PC-9 (cell line): ENCODE data around the gene PDPK1. TPM values are rescaled to one million over a fixed set of nuclear protein-coding genes. Genes with fewer than 3 reads are reported as not detected.

Source experiments
- BruUV-seq: library from RNA; stranded (reverse); fragments of 400-500 nt; replicated peaks from 2 replicates; lab custom pipeline; 2021; lab: Mats Ljungman, UMichigan
- CTCF ChIA-PET: fragments of 300-600 bp; sonication (Branson Sonifier 250); formaldehyde crosslinking; loops from one replicate; lab custom pipeline; 2022; ENCODE audit warnings: antibody characterized with exemption; lab: Charles Lee
- POLR2A ChIA-PET: fragments of 300-600 bp; sonication (Branson Sonifier 250); formaldehyde crosslinking; loops from one replicate; lab custom pipeline; 2022; ENCODE audit warnings: antibody characterized with exemption; ENCODE audit not compliant: unreplicated experiment; lab: Charles Lee
- DNase-seq, 2 experiments: peaks; one replicate each; pipeline versions ENCODE4 v3.0.0 to v3.0.0-alpha.2; 2015 to 2022; ENCODE audit warnings: mixed read lengths in 1 of 2
- H2AFZ ChIP-seq: fragments of 200-600 bp; sonication (generic); 2 replicates; pipeline ENCODE4 v1.8.1; 2017; ENCODE audit warnings: antibody characterized with exemption
- H3F3A ChIP-seq: fragments of 200-600 bp; sonication (generic); 2 replicates; pipeline ENCODE4 v1.8.1; 2017; ENCODE audit warnings: antibody characterized with exemption, mild to moderate bottlenecking, low read depth; ENCODE audit not compliant: insufficient read depth
- H3K27ac ChIP-seq: fragments of 200-600 bp; sonication (generic); 2 replicates; pipeline ENCODE4 v1.6.1; 2016; ENCODE audit warnings: mixed run types
- H3K27me3 ChIP-seq: fragments of 200-600 bp; sonication (generic); 2 replicates; pipeline ENCODE4 v1.6.1; 2016; ENCODE audit warnings: low read depth, mixed run types; ENCODE audit not compliant: insufficient read depth
- H3K36me3 ChIP-seq: fragments of 200-600 bp; sonication (generic); 2 replicates; pipeline ENCODE4 v1.6.1; 2016; ENCODE audit warnings: low read depth, mixed run types
- H3K4me1 ChIP-seq: fragments of 200-600 bp; sonication (generic); replicated peaks from 2 replicates; pipeline ENCODE4 v1.6.1; 2016; ENCODE audit warnings: mixed run types; ENCODE audit not compliant: insufficient read depth
- H3K4me2 ChIP-seq: fragments of 200-600 bp; sonication (generic); 2 replicates; pipeline ENCODE4 v1.6.1; 2017; ENCODE audit warnings: mixed run types
- H3K4me3 ChIP-seq: fragments of 200-600 bp; sonication (generic); 2 replicates; pipeline ENCODE4 v1.6.1; 2016; ENCODE audit warnings: mixed run types
- H3K79me2 ChIP-seq: fragments of 200-600 bp; sonication (generic); 2 replicates; pipeline ENCODE4 v1.6.1; 2017; ENCODE audit warnings: low read depth, mixed run types
- H3K9me2 ChIP-seq: fragments of 200-600 bp; sonication (generic); 2 replicates; pipeline ENCODE4 v1.8.1; 2017; ENCODE audit warnings: mild to moderate bottlenecking; ENCODE audit not compliant: insufficient read depth
- H3K9me3 ChIP-seq: fragments of 200-600 bp; sonication (generic); 2 replicates; pipeline ENCODE4 v1.8.1; 2016; ENCODE audit warnings: low read depth; ENCODE audit not compliant: insufficient read depth
- H4K20me1 ChIP-seq: fragments of 200-600 bp; sonication (generic); 2 replicates; pipeline ENCODE4 v1.8.1; 2017; ENCODE audit not compliant: insufficient read depth
- EZH2 ChIP-seq: fragments of 200-600 bp; sonication (generic); IDR thresholded peaks from 2 replicates; pipeline ENCODE4 v1.8.0; 2017; ENCODE audit warnings: antibody characterized with exemption, low read depth
- intact Hi-C: fragments of 100-400 bp; cut with micrococcal nuclease; formaldehyde crosslinking; loops from one replicate; pipeline ENCODE4 v1.10.0; 2022; ENCODE audit not compliant: unreplicated experiment
- total RNA-seq: library from RNA; stranded (reverse); gene quantifications from 2 replicates; pipeline ENCODE4 v1.2.3, GENCODE V29; 2021
- TF ChIP-seq, protein P1 (sequence below): fragments of 200-600 bp; sonication (generic); conservative IDR thresholded peaks from 2 replicates; pipeline ENCODE4 v1.6.1; 2017; ENCODE audit warnings: mixed run types, antibody characterized with exemption, mild to moderate bottlenecking, moderate library complexity

PDPK1 gene
- total RNA-seq, 1 experiment from 2014 or later = 46.8 TPM

DNA sequence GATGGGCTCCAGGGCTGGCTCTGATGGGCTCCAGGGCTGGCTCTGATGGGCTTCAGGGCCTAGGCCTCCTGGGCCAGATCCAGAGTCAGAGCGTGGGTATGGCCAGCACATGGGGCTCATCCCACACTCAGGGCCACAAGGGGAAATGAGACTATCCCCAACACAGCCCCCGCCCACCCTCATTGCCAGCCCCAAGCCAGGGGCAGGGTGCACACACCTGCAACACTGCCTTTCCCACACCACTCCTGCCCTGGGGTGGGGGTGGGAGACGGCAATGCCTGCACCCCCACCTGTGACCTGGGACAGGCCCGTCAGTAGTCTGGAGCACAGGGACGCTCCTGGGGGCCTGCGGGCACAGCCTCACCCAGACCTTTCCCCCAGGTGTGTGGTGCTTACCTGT lies 38.4 kb upstream of the PDPK1 start:
- H3K27ac ChIP-seq = no peak overlapping the region
- H3K9me3 ChIP-seq = no peaks in the 10 kb centered on the region
- H3K36me3 ChIP-seq = no peaks in the 10 kb centered on the region
- H3K27me3 ChIP-seq = no peaks in the 10 kb centered on the region
- H3K4me2 ChIP-seq = no peak overlapping the region
- no peaks in the 10 kb centered on the region for H3K79me2 ChIP-seq
- TF ChIP-seq, protein P1, sequence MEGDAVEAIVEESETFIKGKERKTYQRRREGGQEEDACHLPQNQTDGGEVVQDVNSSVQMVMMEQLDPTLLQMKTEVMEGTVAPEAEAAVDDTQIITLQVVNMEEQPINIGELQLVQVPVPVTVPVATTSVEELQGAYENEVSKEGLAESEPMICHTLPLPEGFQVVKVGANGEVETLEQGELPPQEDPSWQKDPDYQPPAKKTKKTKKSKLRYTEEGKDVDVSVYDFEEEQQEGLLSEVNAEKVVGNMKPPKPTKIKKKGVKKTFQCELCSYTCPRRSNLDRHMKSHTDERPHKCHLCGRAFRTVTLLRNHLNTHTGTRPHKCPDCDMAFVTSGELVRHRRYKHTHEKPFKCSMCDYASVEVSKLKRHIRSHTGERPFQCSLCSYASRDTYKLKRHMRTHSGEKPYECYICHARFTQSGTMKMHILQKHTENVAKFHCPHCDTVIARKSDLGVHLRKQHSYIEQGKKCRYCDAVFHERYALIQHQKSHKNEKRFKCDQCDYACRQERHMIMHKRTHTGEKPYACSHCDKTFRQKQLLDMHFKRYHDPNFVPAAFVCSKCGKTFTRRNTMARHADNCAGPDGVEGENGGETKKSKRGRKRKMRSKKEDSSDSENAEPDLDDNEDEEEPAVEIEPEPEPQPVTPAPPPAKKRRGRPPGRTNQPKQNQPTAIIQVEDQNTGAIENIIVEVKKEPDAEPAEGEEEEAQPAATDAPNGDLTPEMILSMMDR = no peak
- no peak for TF ChIP-seq EZH2
- H3K4me3 ChIP-seq = no peak overlapping the region
- BruUV-seq = no TSS peak
- H3K4me1 ChIP-seq = 0 out of 2 replicates have a peak, but pooled peaks cover 5% of the 10 kb centered on the region
- no peak overlapping the region for H2AFZ ChIP-seq
- POLR2A ChIA-PET = interaction anchor here (0.6 kb wide), 1 partner anchor 20 kb away, joined by 4 read pairs; no protein-coding TSS in a partner anchor
- CTCF ChIA-PET = no interaction called here
- intact Hi-C loops = no loop called here
- H3F3A ChIP-seq = peaks cover 16% of the 10 kb centered on the region
- DNase-seq = no peak
- H3K9me2 ChIP-seq = no peaks in the 10 kb centered on the region
- H4K20me1 ChIP-seq = peaks cover 9% of the 10 kb centered on the region; the same call in 1 of the 2 replicates

DNA sequence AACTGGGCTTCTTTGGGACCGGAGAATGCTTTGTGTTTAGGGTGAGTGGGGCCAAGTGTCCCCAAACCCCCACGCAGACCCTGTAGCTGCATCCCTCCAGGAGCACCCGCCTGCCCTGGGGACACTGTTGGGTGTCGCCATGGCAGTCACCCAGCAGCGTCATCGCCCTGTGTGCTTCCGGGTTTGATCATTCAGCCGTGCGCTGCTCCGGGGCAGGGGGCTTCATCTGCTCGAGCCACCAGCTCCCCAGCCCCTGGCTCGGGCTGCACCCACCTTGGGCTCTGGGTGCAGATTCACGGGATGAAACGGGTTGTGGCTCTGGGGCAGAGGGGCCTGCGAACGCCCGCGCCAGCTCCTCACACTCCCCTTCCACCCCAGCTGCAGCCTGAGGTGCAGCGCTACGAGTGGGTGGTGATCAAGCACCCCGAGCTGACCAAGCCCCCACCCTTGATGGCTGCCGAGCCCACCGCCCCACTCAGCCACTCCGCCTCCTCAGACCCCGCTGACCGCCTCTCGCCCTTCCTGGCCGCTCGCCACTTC lies 37.9 kb upstream of the PDPK1 start:
- no peaks in the 10 kb centered on the region for H3K9me2 ChIP-seq
- H3K27ac ChIP-seq = no peak overlapping the region
- H3F3A ChIP-seq = peaks cover 20% of the 10 kb centered on the region
- no TSS peak for BruUV-seq
- H2AFZ ChIP-seq = no peak overlapping the region
- H3K9me3 ChIP-seq = no peaks in the 10 kb centered on the region
- no peaks in the 10 kb centered on the region for H3K36me3 ChIP-seq
- no peak for TF ChIP-seq EZH2
- TF ChIP-seq, protein P1 = no peak
- H4K20me1 ChIP-seq = peaks cover 9% of the 10 kb centered on the region; the same call in 1 of the 2 replicates
- CTCF ChIA-PET = no interaction called here
- no peaks in the 10 kb centered on the region for H3K27me3 ChIP-seq
- no peak overlapping the region for H3K4me3 ChIP-seq
- H3K4me1 ChIP-seq = 0 out of 2 replicates have a peak, but pooled peaks cover 5% of the 10 kb centered on the region
- POLR2A ChIA-PET = no interaction called here
- H3K4me2 ChIP-seq = no peak overlapping the region
- no peak for DNase-seq
- intact Hi-C loops = loop anchor here (5.0 kb wide), 3 partner anchors 73 to 303 kb away; partner anchors contain the start of genes CASKIN1, CCNF and ECI1
- H3K79me2 ChIP-seq = no peaks in the 10 kb centered on the region

DNA sequence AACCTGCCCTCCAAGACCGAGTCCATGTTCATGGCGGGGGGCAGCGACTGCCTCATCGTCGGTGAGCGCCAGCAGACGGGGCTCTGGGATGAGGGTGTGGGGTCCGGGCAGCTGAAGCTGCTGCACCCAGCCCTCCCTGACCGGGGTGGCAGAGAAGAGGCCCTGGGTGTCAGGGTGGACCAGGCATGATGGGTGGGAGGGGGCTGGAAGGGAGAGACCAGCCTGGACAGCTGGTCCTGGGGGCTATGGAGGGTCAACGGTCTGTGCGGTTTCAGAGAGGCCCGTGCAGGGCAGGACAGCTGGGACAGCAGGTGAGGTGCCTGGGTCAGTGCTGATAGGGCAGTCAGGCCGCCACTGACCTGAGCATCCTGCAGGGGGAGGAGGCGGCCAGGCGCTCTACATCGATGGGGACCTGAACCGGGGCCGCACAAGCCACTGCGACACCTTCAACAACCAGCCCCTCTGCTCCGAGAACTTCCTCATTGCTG lies 37.3 kb upstream of the PDPK1 start:
- BruUV-seq = no TSS peak
- Histone ChIP-seq H3K36me3 (no peaks in the 10 kb centered on the region), H3K4me3 (no peak overlapping the region), H4K20me1 (peaks cover 9% of the 10 kb centered on the region; the same call in 1 of the 2 replicates), H3K9me2 (no peaks in the 10 kb centered on the region), H3K27me3 (no peaks in the 10 kb centered on the region), H3K9me3 (no peaks in the 10 kb centered on the region), H2AFZ (no peak overlapping the region), H3K27ac (no peak overlapping the region), H3K4me1 (0 out of 2 replicates have a peak, but pooled peaks cover 5% of the 10 kb centered on the region), H3K79me2 (no peaks in the 10 kb centered on the region), H3F3A (peaks cover 24% of the 10 kb centered on the region), H3K4me2 (no peak overlapping the region)
- POLR2A ChIA-PET = no interaction called here
- intact Hi-C loops = loop anchor here (5.0 kb wide), 3 partner anchors 73 to 303 kb away; partner anchors contain the start of genes CASKIN1, CCNF and ECI1
- CTCF ChIA-PET = interaction anchor here (0.5 to 1.0 kb wide), 4 partner anchors 37 to 208 kb away, joined by 3 to 8 read pairs (median 4); partner anchors contain the start of gene TEDC2
- no peak for DNase-seq
- TF ChIP-seq EZH2 = no peak
- TF ChIP-seq, protein P1 = no peak
